ENCODE measurements around the gene STIM1. TPM values are rescaled to one million over a fixed set of nuclear protein-coding genes. Genes with fewer than 3 reads are reported as not detected.
A peak's percentile ranks its signal among the peaks of the same experiment; 100 is the strongest.
"Not testable (repeated sequence)": the region's sequence is repeated elsewhere in the genome, so short reads cannot be mapped to it uniquely, and the experiment has no call there.

STIM1 gene
- total RNA-seq, 1 donor from 2014 or later: 82.6 TPM

GRCh38 chr11:4111834-4112233 is 256.4 kb downstream of the STIM1 start:
- no peak for DNase-seq (ENCODE audit: low read depth)

- no peak for DNase-seq (ENCODE audit: low read depth)
Observed at GRCh38 chr11:4115128-4115527, 259.7 kb downstream of the STIM1 start.

DNA sequence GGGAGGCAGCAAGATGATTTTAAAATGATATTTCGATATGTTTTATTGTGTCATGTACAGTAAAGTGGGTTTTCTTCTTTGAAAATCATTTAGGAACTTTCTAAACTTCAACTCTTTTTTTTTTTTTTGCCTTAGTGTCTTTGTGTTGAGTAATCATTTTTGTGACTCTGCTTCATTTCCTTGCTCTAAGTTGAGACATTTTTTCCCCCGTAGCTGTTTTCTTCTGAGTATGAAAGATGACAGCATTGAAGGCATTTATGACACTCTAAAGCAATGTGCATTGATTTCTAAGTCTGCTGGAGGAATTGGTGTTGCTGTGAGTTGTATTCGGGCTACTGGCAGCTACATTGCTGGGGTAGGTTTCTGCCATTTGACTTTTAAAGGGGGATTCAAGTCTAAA is 262.6 kb downstream of the STIM1 start:
- DNase-seq (ENCODE audit: low read depth): no peak

DNA sequence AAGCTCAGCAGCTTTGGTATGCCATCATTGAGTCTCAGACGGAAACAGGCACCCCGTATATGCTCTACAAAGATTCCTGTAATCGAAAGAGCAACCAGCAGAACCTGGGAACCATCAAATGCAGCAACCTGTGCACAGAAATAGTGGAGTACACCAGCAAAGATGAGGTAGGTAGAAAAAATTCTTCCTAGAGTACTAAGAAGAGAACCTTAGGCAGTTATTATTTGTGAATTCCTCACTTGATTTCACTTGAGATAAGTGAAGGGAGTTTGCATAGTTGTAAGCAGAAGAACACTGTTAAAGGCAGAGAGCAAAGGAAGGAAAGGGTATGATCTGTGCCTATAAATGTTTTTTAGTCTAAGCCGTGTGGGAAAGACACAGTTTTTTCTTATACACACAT is 267.8 kb downstream of the STIM1 start:
- no peak for DNase-seq (ENCODE audit: low read depth)

DNA sequence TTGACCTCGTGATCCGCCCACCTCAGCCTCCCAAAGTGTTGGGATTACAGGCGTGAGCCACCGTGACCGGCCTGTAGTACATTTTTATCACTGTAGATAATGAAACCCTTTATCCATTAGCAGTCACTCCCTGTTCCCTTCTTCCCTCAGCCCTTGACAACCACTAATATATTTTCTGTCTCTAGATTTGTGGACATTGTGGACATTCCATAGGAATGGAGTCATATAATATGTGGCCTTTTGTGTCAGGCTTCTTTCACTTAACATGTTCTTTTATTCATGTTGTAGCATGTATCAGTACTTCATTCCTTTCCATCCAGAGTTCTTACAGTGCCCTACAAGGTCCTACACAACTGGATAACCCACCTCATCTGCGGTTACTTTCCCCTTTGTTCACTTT is 269.7 kb downstream of the STIM1 start:
- DNase-seq (ENCODE audit: low read depth): peak; percentile 22

GRCh38 chr11:4127357-4127756 is 271.9 kb downstream of the STIM1 start:
- no peak for DNase-seq (ENCODE audit: low read depth)

- not testable (repeated sequence) for DNase-seq (ENCODE audit: low read depth)
Observed at GRCh38 chr11:4130219-4130618, 274.8 kb downstream of the STIM1 start.

DNA sequence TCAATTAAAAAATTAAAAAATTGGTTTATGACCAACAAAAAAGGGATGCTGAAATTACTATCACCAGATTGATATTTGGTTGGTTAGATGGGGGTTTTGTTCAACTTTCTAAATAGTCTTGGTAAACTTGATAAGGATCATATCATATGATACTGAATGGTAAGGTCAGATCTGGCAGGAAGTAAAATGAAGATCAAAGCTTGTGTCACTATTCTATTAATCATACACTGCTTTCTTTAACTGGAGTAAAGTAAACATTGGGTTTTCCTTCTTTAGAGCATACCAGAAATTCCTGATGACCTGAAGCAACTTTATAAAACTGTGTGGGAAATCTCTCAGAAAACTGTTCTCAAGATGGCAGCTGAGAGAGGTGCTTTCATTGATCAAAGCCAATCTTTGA is 279.3 kb downstream of the STIM1 start:
- DNase-seq (ENCODE audit: low read depth): peak; percentile 91

- no peak for DNase-seq (ENCODE audit: low read depth)
Observed at GRCh38 chr11:4138497-4138896, 283.0 kb downstream of the STIM1 start.

GRCh38 chr11:4140067-4140636 is 284.7 kb downstream of the STIM1 start:
- no peak for DNase-seq (ENCODE audit: low read depth)

Other genes starting within 250 kb of the STIM1 start
- not detected in 2 replicates for gene ART5, start 213.7 kb upstream of the STIM1 start, total RNA-seq
- not detected in 2 replicates for gene ART1, start 210.5 kb upstream of the STIM1 start, total RNA-seq
- 0.35 and 0.45 TPM in 2 replicates for gene CHRNA10, start 184.3 kb upstream of the STIM1 start, total RNA-seq
- gene NUP98, start 58.1 kb upstream of the STIM1 start, total RNA-seq: 125 and 159 TPM in 2 replicates
- 7.1 and 18.7 TPM in 2 replicates for gene PGAP2, start 47.1 kb upstream of the STIM1 start, total RNA-seq
- gene RHOG, start 14.7 kb upstream of the STIM1 start, total RNA-seq: 5.6 and 20.5 TPM in 2 replicates
- gene RRM1, start 239.1 kb downstream of the STIM1 start, total RNA-seq: 41.0 and 72.4 TPM in 2 replicates